ENCODE results near the gene MYLIP. TPM values are rescaled to one million over a fixed set of nuclear protein-coding genes. Genes with fewer than 3 reads are reported as not detected.

MYLIP gene
- total and polyA plus RNA-seq, 2 of the 4 experiments (the other 2 are of a cell fraction): 1.8 to 3.2 TPM

DNA sequence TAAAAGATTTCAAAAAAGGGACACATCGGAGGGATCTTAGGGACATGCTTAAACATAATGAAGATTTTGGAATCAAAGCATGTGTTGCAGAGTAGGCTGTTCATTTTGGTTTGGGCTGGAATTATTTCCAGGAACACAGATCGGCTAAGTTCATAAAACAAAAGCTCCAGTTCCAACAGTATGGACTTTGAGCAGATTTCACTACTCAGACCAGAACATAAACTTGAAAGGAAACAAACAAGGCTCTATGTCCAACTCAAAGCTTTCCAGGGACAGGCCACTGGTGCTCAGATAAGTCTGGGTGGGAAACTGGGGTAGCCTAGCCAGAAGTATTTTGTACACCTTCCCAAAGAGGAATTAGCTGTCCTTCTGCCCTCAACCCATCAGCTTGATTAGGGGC is 58.3 kb downstream of the MYLIP start:
- intact Hi-C loops (cut with micrococcal nuclease): loop anchor here (10.0 kb wide), 1 partner anchor 292 kb away; no protein-coding TSS in a partner anchor
- Histone ChIP-seq H4K8ac (ENCODE audit: low read depth in 2 of 2, low read length in 2 of 2) (no peak overlapping the region), H4K5ac (ENCODE audit: low read depth, low read length) (no peak overlapping the region), H3K9me1 (ENCODE audit: insufficient read depth, low read length) (no peaks in the 10 kb centered on the region), H2BK20ac (ENCODE audit: low read depth, low read length) (no peak overlapping the region), H3K9ac (ENCODE audit: low read depth, low read length) (no peak overlapping the region), H3K4me1 (ENCODE audit: control insufficient read depth, insufficient read depth, low read length) (no peaks in the 10 kb centered on the region), H3K56ac (ENCODE audit: extremely low read depth, insufficient read depth, low read length) (no peak overlapping the region), H3K27me3 (ENCODE audit: control insufficient read depth, insufficient read depth, low read length) (peaks cover 42% of the 10 kb centered on the region), H4K91ac (ENCODE audit: insufficient read depth, low read depth, low read length) (no peak overlapping the region), H3K14ac (replicated peaks; ENCODE audit: low read depth, low read length) (no peak overlapping the region), H3K36me3 (ENCODE audit: control insufficient read depth, insufficient read depth, low read length) (no peaks in the 10 kb centered on the region), H3K18ac (ENCODE audit: low read depth, low read length) (no peak overlapping the region), H3K23ac (ENCODE audit: low read depth, low read length) (no peak overlapping the region), H2BK15ac (ENCODE audit: low read depth, low read length) (no peak overlapping the region), H2AFZ (replicated peaks; ENCODE audit: low read length, poor library complexity) (no peak overlapping the region), H2AK5ac (ENCODE audit: low read depth, low read length) (no peak overlapping the region), H3K79me1 (ENCODE audit: low read depth in 1 of 2, low read length in 2 of 2) (no peaks in the 10 kb centered on the region), H2BK5ac (ENCODE audit: low read depth, low read length, poor library complexity, severe bottlenecking) (no peak overlapping the region), H3K4me2 (ENCODE audit: low read depth, low read length) (no peak overlapping the region), H3K4ac (ENCODE audit: low read depth, low read length) (no peak overlapping the region), H2BK120ac (ENCODE audit: low read depth, low read length) (no peak overlapping the region), H3K9me3 (ENCODE audit: control insufficient read depth, insufficient read depth, low read length) (no peaks in the 10 kb centered on the region), H2AK9ac (replicated peaks; ENCODE audit: low read depth, low read length, poor library complexity) (no peak overlapping the region), H3K27ac (ENCODE audit: insufficient read depth, low read length) (no peak overlapping the region), H3K4me3 (ENCODE audit: insufficient read depth, low read depth, low read length) (no peak overlapping the region), H4K20me1 (ENCODE audit: insufficient read depth, low read length) (no peaks in the 10 kb centered on the region)
- ATAC-seq (ENCODE audit: low read depth): no peak
- in situ Hi-C loops (cut with MboI; ENCODE audit: low sequenced_read_pairs): no loop called here
- no peak for DNase-seq
- ChIA-PET POLR2A (ENCODE audit: unreplicated experiment) (no interaction called here), CTCF (interaction anchor here (1.6 to 2.3 kb wide), 2 partner anchors 18 to 495 kb away, joined by 4 to 7 read pairs; no protein-coding TSS in a partner anchor)
- no TSS peak for BruUV-seq (replicated peaks)
- dilution Hi-C loops (cut with HindIII; ENCODE audit: low sequenced_read_pairs, unreplicated experiment): loop anchor here (25.0 kb wide), 1 partner anchor 500 kb away; no protein-coding TSS in a partner anchor
- WGBS, 2 experiments (ENCODE audit: extremely low coverage in 2 of 2, insufficient read length in 1 of 2): 80% methylated on average over 1 of the region's 2 CpGs; no CpG with 5 or more reads in 1 of the 2 experiments
- TF ChIP-seq, protein P1, sequence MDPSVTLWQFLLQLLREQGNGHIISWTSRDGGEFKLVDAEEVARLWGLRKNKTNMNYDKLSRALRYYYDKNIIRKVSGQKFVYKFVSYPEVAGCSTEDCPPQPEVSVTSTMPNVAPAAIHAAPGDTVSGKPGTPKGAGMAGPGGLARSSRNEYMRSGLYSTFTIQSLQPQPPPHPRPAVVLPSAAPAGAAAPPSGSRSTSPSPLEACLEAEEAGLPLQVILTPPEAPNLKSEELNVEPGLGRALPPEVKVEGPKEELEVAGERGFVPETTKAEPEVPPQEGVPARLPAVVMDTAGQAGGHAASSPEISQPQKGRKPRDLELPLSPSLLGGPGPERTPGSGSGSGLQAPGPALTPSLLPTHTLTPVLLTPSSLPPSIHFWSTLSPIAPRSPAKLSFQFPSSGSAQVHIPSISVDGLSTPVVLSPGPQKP (IDR thresholded peaks at IDR 0.05; ENCODE audit: borderline replicate concordance, low read depth, low read length): no peak
- TF ChIP-seq FOS (IDR thresholded peaks at IDR 0.05; ENCODE audit: low read depth, low read length): no peak
- TF ChIP-seq, protein P2, sequence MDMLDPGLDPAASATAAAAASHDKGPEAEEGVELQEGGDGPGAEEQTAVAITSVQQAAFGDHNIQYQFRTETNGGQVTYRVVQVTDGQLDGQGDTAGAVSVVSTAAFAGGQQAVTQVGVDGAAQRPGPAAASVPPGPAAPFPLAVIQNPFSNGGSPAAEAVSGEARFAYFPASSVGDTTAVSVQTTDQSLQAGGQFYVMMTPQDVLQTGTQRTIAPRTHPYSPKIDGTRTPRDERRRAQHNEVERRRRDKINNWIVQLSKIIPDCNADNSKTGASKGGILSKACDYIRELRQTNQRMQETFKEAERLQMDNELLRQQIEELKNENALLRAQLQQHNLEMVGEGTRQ (IDR thresholded peaks at IDR 0.05; ENCODE audit: low read depth, low read length): no peak
- no peak for TF ChIP-seq SMC3 (IDR thresholded peaks at IDR 0.05; ENCODE audit: low read depth, low read length)
- no peak for TF ChIP-seq MAFK (IDR thresholded peaks at IDR 0.05; ENCODE audit: low read depth, low read length)
- TF ChIP-seq POLR2A (IDR thresholded peaks at IDR 0.05; ENCODE audit: low read depth, low read length): no peak
- no peak for TF ChIP-seq MXI1 (IDR thresholded peaks at IDR 0.05; ENCODE audit: borderline replicate concordance, low read depth, low read length)
- TF ChIP-seq NFE2L2 (IDR thresholded peaks at IDR 0.05; ENCODE audit: low read depth, low read length): no peak
- TF ChIP-seq MAZ (IDR thresholded peaks at IDR 0.05; ENCODE audit: borderline replicate concordance, low read depth, low read length): no peak
- TF ChIP-seq, protein P3, sequence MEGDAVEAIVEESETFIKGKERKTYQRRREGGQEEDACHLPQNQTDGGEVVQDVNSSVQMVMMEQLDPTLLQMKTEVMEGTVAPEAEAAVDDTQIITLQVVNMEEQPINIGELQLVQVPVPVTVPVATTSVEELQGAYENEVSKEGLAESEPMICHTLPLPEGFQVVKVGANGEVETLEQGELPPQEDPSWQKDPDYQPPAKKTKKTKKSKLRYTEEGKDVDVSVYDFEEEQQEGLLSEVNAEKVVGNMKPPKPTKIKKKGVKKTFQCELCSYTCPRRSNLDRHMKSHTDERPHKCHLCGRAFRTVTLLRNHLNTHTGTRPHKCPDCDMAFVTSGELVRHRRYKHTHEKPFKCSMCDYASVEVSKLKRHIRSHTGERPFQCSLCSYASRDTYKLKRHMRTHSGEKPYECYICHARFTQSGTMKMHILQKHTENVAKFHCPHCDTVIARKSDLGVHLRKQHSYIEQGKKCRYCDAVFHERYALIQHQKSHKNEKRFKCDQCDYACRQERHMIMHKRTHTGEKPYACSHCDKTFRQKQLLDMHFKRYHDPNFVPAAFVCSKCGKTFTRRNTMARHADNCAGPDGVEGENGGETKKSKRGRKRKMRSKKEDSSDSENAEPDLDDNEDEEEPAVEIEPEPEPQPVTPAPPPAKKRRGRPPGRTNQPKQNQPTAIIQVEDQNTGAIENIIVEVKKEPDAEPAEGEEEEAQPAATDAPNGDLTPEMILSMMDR (conservative IDR thresholded peaks at IDR 0.05; ENCODE audit: low read depth, low read length): no peak
- TF ChIP-seq CHD1 (IDR thresholded peaks at IDR 0.05; ENCODE audit: low read depth, low read length): no peak
- TF ChIP-seq BHLHE40 (IDR thresholded peaks at IDR 0.05; ENCODE audit: low read depth, low read length): no peak
